NCI-H2107 treated with DMSO at 0.1 percent for 48 hours (cell line): ENCODE data around the gene PHB1.

Experiments used
- DNase-seq: peaks from one replicate; lab custom pipeline; 2025; ENCODE audit not compliant: unreplicated experiment; lab: John Stamatoyannopoulos, UW

PHB1 gene

GRCh38 chr17:49357516-49357915, 57.2 kb downstream of the PHB1 start:
- no peak for DNase-seq

- DNase-seq, result no peak
Observed at GRCh38 chr17:49356320-49356719, 58.4 kb downstream of the PHB1 start.
